WTC11 (cell line): ENCODE results near the gene PLA2G4E. TPM values are rescaled to one million over a fixed set of nuclear protein-coding genes. Genes with fewer than 3 reads are reported as not detected.

Source experiments
- ATAC-seq: fragments of 200-7000 bp; cut with Tn5 transposase; 2 replicates; pipeline ENCODE4 v1.10.0; 2021; ENCODE audit warnings: mild to moderate bottlenecking, moderate library complexity
- CTCF ChIA-PET: fragments of 300-600 bp; sonication (Branson Sonifier 250); formaldehyde crosslinking; loops from one replicate; lab custom pipeline; 2021; ENCODE audit warnings: antibody characterized with exemption; lab: Charles Lee
- POLR2A ChIA-PET: fragments of 350-600 bp; sonication (Branson Sonifier 250); formaldehyde crosslinking; loops from one replicate; lab custom pipeline; 2021; ENCODE audit warnings: antibody characterized with exemption; lab: Charles Lee
- DNase-seq: peaks from one replicate; pipeline ENCODE4 v3.0.0; 2021; ENCODE audit warnings: low spot score
- H3K27ac Mint-ChIP-seq: 2 replicates; pipeline ENCODE4 v1.8.0; 2021; ENCODE audit warnings: mixed read lengths
- H3K27me3 Mint-ChIP-seq: 2 replicates; pipeline ENCODE4 v1.8.0; 2021; ENCODE audit warnings: low read depth, mild to moderate bottlenecking, moderate library complexity, mixed read lengths
- H3K36me3 Mint-ChIP-seq: 2 replicates; pipeline ENCODE4 v1.8.0; 2021; ENCODE audit warnings: mixed read lengths
- H3K4me1 Mint-ChIP-seq: 2 replicates; pipeline ENCODE4 v1.8.0; 2022; ENCODE audit warnings: mixed read lengths
- H3K4me3 Mint-ChIP-seq: 2 replicates; pipeline ENCODE4 v1.8.0; 2021; ENCODE audit warnings: mild to moderate bottlenecking, moderate library complexity, mixed read lengths
- H3K9me3 Mint-ChIP-seq: 2 replicates; pipeline ENCODE4 v1.8.0; 2021; ENCODE audit warnings: mixed read lengths
- CBFB ChIP-seq: sonication (generic); formaldehyde crosslinking; IDR thresholded peaks from 2 replicates; pipeline ENCODE4 v1.8.1; 2022; ENCODE audit warnings: mild to moderate bottlenecking, low read depth, missing genetic modification reagents
- GABPB1 ChIP-seq: sonication (generic); formaldehyde crosslinking; IDR thresholded peaks from 2 replicates; pipeline ENCODE4 v1.8.1; 2023; ENCODE audit warnings: mild to moderate bottlenecking, missing genetic modification reagents
- SP1 ChIP-seq: sonication (generic); formaldehyde crosslinking; conservative IDR thresholded peaks from 2 replicates; pipeline ENCODE4 v1.8.1; 2022; ENCODE audit warnings: missing genetic modification reagents
- TEAD1 ChIP-seq: sonication (generic); formaldehyde crosslinking; IDR thresholded peaks from 2 replicates; pipeline ENCODE4 v1.8.0; 2022; ENCODE audit warnings: mild to moderate bottlenecking, missing genetic modification reagents
- ZNF263 ChIP-seq: sonication (generic); formaldehyde crosslinking; IDR thresholded peaks from 2 replicates; pipeline ENCODE4 v1.8.1; 2022; ENCODE audit warnings: low read depth, mild to moderate bottlenecking, moderate library complexity, missing genetic modification reagents
- ZNF317 ChIP-seq: sonication (generic); formaldehyde crosslinking; IDR thresholded peaks from 2 replicates; pipeline ENCODE4 v1.8.1; 2023; ENCODE audit warnings: low read depth, mild to moderate bottlenecking, moderate library complexity, missing genetic modification reagents, borderline replicate concordance
- ZNF416 ChIP-seq: fragments of 250-450 bp; sonication (Bioruptor Pico); IDR thresholded peaks from 2 replicates; pipeline ENCODE4 v1.9.0; 2021; ENCODE audit warnings: mild to moderate bottlenecking, inconsistent platforms
- ZNF423 ChIP-seq: fragments of 250-450 bp; sonication (Bioruptor Pico); IDR thresholded peaks from 2 replicates; pipeline ENCODE4 v2.1.2; 2022; ENCODE audit warnings: mild to moderate bottlenecking, moderate library complexity
- total RNA-seq: library from RNA; stranded (reverse); gene quantifications from 3 replicates; pipeline ENCODE4 v1.2.3, GENCODE V29; 2021
- TF ChIP-seq, protein P1 (sequence below): sonication (generic); formaldehyde crosslinking; IDR thresholded peaks from 2 replicates; pipeline ENCODE4 v1.8.0; 2022; ENCODE audit warnings: mild to moderate bottlenecking, missing genetic modification reagents
- TF ChIP-seq, protein P2 (sequence below): sonication (generic); formaldehyde crosslinking; IDR thresholded peaks from 2 replicates; pipeline ENCODE4 v1.8.0; 2022; ENCODE audit warnings: mild to moderate bottlenecking, missing genetic modification reagents
- TF ChIP-seq, protein P3 (sequence below): sonication (generic); formaldehyde crosslinking; IDR thresholded peaks from 2 replicates; pipeline ENCODE4 v1.8.0; 2023; ENCODE audit warnings: missing genetic modification reagents, mild to moderate bottlenecking, borderline replicate concordance
- TF ChIP-seq, protein P4 (sequence below): fragments of 250-450 bp; sonication (Bioruptor Pico); conservative IDR thresholded peaks from 2 replicates; pipeline ENCODE4 v1.9.0; 2021; ENCODE audit warnings: mild to moderate bottlenecking
- TF ChIP-seq, protein P5 (sequence below): fragments of 250-450 bp; sonication (Bioruptor Pico); IDR thresholded peaks from 2 replicates; pipeline ENCODE4 v1.8.0; 2021; ENCODE audit warnings: mild to moderate bottlenecking
- TF ChIP-seq, protein P6 (sequence below): sonication (generic); formaldehyde crosslinking; IDR thresholded peaks from 2 replicates; pipeline ENCODE4 v1.8.1; 2022; ENCODE audit warnings: missing genetic modification reagents, borderline replicate concordance
- TF ChIP-seq, protein P7 (sequence below): sonication (generic); formaldehyde crosslinking; IDR thresholded peaks from 2 replicates; pipeline ENCODE4 v1.8.0; 2022; ENCODE audit warnings: missing genetic modification reagents

The PLA2G4E gene
- total RNA-seq, 1 experiment from 2014 or later: not detected

DNA sequence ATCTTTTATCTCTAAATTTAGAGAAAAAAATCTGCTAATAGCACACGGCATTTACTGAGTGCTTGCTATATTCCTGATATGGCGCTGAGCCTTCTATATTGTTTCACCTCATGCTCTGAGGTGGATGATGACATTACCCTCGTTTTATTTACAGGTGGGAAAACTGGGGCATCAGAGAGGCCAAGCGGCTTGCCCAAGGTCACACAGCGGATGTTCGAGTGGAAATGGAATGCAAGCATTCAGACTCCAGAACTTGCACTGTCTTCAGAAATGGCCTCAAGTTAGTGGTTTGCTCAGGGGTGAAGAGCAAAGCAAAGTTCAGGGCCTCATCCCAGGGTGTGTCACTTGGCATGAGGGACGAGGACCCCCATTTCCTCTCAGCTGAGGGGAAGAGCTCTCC is 65.7 kb downstream of the PLA2G4E start:
- ATAC-seq: no peak
- TF ChIP-seq, protein P1, sequence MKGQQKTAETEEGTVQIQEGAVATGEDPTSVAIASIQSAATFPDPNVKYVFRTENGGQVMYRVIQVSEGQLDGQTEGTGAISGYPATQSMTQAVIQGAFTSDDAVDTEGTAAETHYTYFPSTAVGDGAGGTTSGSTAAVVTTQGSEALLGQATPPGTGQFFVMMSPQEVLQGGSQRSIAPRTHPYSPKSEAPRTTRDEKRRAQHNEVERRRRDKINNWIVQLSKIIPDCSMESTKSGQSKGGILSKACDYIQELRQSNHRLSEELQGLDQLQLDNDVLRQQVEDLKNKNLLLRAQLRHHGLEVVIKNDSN (CRISPR knock-in tag): no peak
- TF ChIP-seq TEAD1 (CRISPR knock-in tag) (no peak), ZNF423 (CRISPR knock-in tag) (no peak), GABPB1 (CRISPR knock-in tag) (no peak), ZNF317 (CRISPR knock-in tag) (no peak), SP1 (CRISPR knock-in tag) (no peak), ZNF416 (CRISPR knock-in tag) (no peak), ZNF263 (CRISPR knock-in tag) (no peak), CBFB (no peak)
- TF ChIP-seq, protein P2, sequence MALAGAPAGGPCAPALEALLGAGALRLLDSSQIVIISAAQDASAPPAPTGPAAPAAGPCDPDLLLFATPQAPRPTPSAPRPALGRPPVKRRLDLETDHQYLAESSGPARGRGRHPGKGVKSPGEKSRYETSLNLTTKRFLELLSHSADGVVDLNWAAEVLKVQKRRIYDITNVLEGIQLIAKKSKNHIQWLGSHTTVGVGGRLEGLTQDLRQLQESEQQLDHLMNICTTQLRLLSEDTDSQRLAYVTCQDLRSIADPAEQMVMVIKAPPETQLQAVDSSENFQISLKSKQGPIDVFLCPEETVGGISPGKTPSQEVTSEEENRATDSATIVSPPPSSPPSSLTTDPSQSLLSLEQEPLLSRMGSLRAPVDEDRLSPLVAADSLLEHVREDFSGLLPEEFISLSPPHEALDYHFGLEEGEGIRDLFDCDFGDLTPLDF (CRISPR knock-in tag): no peak
- TF ChIP-seq, protein P3, sequence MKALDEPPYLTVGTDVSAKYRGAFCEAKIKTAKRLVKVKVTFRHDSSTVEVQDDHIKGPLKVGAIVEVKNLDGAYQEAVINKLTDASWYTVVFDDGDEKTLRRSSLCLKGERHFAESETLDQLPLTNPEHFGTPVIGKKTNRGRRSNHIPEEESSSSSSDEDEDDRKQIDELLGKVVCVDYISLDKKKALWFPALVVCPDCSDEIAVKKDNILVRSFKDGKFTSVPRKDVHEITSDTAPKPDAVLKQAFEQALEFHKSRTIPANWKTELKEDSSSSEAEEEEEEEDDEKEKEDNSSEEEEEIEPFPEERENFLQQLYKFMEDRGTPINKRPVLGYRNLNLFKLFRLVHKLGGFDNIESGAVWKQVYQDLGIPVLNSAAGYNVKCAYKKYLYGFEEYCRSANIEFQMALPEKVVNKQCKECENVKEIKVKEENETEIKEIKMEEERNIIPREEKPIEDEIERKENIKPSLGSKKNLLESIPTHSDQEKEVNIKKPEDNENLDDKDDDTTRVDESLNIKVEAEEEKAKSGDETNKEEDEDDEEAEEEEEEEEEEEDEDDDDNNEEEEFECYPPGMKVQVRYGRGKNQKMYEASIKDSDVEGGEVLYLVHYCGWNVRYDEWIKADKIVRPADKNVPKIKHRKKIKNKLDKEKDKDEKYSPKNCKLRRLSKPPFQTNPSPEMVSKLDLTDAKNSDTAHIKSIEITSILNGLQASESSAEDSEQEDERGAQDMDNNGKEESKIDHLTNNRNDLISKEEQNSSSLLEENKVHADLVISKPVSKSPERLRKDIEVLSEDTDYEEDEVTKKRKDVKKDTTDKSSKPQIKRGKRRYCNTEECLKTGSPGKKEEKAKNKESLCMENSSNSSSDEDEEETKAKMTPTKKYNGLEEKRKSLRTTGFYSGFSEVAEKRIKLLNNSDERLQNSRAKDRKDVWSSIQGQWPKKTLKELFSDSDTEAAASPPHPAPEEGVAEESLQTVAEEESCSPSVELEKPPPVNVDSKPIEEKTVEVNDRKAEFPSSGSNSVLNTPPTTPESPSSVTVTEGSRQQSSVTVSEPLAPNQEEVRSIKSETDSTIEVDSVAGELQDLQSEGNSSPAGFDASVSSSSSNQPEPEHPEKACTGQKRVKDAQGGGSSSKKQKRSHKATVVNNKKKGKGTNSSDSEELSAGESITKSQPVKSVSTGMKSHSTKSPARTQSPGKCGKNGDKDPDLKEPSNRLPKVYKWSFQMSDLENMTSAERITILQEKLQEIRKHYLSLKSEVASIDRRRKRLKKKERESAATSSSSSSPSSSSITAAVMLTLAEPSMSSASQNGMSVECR (CRISPR knock-in tag): no peak
- TF ChIP-seq, protein P4, sequence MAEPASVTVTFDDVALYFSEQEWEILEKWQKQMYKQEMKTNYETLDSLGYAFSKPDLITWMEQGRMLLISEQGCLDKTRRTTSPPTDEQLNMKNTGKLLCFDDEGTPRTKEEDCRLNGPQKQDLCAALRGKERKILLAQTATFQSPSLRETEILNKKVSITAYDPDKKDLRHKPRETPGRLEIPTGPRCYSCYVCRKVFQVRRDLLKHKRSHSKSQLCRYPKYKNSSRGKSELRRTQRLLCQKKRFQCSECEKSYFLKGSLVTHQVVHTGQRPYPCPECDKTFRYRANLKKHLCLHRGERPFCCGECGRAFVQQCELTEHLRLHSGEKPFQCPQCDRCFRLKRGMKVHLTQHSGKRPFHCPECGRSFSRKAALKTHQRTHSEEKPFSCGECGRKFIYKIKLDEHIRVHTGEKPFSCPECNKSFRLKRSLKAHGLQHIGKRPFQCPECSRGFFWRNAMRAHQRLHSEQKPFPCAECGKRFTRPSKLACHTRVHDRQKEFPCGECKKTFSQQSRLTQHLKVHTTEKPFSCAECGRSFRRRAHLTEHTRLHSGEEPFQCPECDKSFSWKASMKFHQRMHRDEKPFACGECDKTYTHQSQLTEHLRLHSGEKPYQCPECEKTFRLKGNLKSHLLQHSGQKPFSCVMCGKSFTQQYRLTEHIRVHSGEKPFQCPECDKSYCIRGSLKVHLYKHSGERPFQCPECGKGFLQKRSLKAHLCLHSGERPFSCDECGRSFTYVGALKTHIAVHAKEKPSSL (CRISPR knock-in tag): no peak
- TF ChIP-seq, protein P5, sequence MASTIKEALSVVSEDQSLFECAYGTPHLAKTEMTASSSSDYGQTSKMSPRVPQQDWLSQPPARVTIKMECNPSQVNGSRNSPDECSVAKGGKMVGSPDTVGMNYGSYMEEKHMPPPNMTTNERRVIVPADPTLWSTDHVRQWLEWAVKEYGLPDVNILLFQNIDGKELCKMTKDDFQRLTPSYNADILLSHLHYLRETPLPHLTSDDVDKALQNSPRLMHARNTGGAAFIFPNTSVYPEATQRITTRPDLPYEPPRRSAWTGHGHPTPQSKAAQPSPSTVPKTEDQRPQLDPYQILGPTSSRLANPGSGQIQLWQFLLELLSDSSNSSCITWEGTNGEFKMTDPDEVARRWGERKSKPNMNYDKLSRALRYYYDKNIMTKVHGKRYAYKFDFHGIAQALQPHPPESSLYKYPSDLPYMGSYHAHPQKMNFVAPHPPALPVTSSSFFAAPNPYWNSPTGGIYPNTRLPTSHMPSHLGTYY (CRISPR knock-in tag): no peak
- TF ChIP-seq, protein P6, sequence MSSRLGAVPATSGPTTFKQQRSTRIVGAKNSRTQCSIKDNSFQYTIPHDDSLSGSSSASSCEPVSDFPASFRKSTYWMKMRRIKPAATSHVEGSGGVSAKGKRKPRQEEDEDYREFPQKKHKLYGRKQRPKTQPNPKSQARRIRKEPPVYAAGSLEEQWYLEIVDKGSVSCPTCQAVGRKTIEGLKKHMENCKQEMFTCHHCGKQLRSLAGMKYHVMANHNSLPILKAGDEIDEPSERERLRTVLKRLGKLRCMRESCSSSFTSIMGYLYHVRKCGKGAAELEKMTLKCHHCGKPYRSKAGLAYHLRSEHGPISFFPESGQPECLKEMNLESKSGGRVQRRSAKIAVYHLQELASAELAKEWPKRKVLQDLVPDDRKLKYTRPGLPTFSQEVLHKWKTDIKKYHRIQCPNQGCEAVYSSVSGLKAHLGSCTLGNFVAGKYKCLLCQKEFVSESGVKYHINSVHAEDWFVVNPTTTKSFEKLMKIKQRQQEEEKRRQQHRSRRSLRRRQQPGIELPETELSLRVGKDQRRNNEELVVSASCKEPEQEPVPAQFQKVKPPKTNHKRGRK: no peak
- TF ChIP-seq, protein P7, sequence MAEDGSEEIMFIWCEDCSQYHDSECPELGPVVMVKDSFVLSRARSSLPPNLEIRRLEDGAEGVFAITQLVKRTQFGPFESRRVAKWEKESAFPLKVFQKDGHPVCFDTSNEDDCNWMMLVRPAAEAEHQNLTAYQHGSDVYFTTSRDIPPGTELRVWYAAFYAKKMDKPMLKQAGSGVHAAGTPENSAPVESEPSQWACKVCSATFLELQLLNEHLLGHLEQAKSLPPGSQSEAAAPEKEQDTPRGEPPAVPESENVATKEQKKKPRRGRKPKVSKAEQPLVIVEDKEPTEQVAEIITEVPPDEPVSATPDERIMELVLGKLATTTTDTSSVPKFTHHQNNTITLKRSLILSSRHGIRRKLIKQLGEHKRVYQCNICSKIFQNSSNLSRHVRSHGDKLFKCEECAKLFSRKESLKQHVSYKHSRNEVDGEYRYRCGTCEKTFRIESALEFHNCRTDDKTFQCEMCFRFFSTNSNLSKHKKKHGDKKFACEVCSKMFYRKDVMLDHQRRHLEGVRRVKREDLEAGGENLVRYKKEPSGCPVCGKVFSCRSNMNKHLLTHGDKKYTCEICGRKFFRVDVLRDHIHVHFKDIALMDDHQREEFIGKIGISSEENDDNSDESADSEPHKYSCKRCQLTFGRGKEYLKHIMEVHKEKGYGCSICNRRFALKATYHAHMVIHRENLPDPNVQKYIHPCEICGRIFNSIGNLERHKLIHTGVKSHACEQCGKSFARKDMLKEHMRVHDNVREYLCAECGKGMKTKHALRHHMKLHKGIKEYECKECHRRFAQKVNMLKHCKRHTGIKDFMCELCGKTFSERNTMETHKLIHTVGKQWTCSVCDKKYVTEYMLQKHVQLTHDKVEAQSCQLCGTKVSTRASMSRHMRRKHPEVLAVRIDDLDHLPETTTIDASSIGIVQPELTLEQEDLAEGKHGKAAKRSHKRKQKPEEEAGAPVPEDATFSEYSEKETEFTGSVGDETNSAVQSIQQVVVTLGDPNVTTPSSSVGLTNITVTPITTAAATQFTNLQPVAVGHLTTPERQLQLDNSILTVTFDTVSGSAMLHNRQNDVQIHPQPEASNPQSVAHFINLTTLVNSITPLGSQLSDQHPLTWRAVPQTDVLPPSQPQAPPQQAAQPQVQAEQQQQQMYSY (CRISPR knock-in tag): no peak
- TF ChIP-seq, all 79 proteins: peak for 0
- Mint-ChIP-seq H3K27ac (no peak overlapping the region; the same call in 1 of the 2 replicates), H3K4me3 (no peak overlapping the region), H3K27me3 (no peaks in the 10 kb centered on the region), H3K36me3 (peaks cover 17% of the 10 kb centered on the region), H3K4me1 (peaks cover 24% of the 10 kb centered on the region), H3K9me3 (no peaks in the 10 kb centered on the region)
- POLR2A ChIA-PET: interaction anchor here (0.6 kb wide), 1 partner anchor 147 kb away, joined by 4 read pairs; no protein-coding TSS in a partner anchor
- no peak for DNase-seq
- CTCF ChIA-PET: interaction anchor here (1.0 to 2.3 kb wide), 6 partner anchors 18 to 100 kb away, joined by 3 to 18 read pairs (median 6); partner anchors contain the start of gene EHD4
